B cell (primary cell): ENCODE data around the gene NFATC1.

Source experiments
- CTCF ChIP-seq: fragments of 200-600 bp; IDR thresholded peaks from one replicate; pipeline ENCODE4 v1.8.0; 2022; ENCODE audit warnings: antibody characterized with exemption, mild to moderate bottlenecking
- EZH2 ChIP-seq: IDR thresholded peaks from 2 replicates; pipeline ENCODE4 v1.6.1; 2012; ENCODE audit warnings: borderline replicate concordance, low read depth, mild to moderate bottlenecking, moderate library complexity, low read length; ENCODE audit not compliant: insufficient read depth, poor library complexity, severe bottlenecking

GRCh38 chr18:79388043-79388442, 7.7 kb upstream of the NFATC1 start:
- TF ChIP-seq CTCF (no peak), EZH2 (no peak)
